Measurements from ENCODE around the gene DENND11.
A peak's percentile ranks its signal among the peaks of the same experiment; 100 is the strongest.

The DENND11 gene

DNA sequence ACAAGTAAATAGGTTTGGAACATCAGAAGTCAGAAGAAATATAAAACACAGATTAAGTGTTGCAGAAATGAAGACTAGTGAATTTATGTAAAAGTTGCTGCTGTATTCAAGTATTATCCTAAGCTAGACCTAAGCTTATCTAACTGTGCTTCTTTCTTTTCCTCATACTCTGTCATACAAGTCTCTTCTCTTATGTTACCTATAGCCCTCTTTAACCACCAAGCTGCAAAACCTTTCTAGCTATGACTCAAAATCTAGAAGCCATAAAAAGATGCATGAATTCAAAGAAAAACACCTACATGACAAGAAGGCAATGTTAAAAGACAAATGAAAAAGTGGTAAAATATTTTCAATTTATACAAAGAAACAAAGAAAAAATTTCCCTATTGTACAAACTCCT, 23.0 kb downstream of the DENND11 start:
- DNase-seq (ENCODE audit: low read depth in 2 of 2) = no peak

DNA sequence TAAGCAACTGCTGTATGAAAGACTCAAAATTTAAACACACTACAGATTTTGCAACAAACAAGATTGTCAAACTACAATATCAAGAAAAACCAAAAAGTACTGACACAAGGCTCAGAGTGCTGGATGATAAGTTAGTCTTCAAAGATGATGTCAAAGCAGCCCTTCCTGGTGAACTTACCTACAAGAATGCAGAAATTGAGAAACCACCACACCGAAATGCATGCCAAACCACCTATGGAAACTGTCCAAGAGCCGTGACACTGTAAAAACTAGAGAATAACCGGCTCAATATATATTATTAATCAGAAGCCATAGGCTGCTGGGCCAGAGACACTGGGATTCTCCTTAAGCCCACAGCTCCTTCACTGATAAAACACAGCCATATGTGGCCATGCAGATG, 25.3 kb downstream of the DENND11 start:
- DNase-seq (ENCODE audit: low read depth in 2 of 2) = no peak

DNA sequence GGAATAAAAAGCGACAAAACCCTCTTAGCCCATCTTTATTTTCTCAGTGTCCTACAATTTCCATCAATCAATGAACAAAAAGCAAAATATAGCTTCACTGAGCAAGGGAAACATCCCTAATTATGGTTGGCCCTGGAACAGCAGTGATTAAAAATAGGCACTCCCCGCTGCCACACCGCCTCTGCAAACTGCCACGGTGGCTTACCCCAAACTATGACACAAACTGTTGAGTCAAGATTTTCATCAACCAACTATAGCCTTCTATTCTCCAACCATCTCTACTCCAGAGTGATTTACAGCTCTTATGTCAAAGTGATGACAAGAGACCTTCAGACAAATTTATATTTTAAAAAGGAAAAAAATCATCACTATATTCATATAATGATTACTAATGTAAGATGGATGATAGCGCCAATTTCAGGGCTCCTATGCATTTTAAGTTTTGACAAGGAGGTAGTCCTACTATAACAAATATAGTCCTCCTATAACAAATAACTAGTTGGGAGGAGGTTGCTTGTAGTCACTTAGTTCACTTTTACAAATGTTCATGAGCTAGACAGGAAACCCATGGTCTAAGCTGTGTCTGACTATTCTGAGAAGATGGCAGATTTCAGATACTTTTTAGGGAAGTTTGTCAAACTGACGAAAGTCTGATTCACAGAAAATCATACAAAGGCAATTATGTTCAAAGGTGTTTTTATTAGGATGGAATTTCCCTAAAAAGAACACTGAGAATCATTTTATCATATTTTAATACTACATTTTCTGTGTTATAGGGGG, 26.3 kb downstream of the DENND11 start:
- DNase-seq (ENCODE audit: low read depth in 2 of 2) = no peak

DNA sequence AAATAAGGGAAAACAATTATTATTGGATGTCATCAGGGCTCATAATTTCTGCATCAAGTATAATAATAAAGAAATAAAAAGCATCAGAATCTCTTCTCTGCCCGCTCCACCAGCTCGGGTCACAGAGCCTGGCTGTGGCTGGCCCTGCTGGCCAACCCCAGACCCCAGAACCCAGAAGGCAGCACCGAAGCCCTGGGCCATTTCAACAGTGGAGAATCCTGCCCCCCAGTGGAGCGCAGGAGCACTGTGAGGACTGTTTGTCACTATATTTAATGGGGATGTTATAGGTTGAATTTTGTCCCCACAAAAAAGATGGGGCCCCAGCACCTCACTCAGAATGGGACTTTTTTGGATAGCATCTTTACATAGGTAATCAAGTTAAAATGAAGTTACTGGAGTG, 27.3 kb downstream of the DENND11 start:
- no peak for DNase-seq (ENCODE audit: low read depth in 2 of 2)

DNA sequence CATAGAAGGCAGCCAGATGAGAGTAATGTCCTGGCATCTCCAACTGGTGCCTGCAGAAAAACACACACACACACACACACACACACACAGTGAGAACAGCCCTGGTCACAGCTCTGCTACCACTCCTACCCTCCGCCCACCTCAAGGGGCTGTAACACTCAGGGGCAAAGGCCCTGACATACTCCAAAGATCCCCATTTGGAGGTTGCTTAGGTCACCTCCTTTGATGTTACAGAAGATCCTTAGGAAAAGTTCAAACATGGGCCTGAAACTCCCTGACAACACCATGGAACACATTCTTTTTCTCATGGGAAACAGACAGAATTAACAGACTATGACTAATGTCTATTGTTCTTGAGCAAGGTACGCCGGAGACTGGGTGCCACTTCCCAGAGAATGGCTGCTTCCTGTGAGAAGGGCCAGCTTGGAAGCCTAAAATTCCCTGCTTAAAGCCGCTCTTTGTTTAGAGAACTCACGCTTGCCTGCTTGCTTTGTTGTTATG, 27.7 kb downstream of the DENND11 start:
- no peak for DNase-seq (ENCODE audit: low read depth in 2 of 2)

DNA sequence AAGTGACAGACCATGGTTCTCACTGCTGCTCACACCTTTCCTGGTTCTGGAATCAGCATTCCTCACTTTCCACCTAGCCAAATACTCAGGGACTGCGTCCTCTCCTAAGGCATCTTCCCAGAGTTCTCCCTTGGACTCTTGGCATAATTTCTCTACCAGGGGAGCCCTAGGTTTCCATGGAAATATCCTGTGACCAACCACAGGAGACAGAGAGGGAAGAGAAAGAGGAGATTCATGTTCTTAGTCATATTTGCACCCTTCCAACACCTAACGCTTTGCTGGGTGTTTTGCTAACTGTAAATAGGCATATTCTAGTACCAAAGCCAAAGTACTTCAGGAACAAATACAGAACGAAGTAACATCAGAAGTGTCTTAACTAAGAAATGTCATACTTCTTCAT, 28.6 kb downstream of the DENND11 start:
- DNase-seq (ENCODE audit: low read depth in 2 of 2) = no peak

DNA sequence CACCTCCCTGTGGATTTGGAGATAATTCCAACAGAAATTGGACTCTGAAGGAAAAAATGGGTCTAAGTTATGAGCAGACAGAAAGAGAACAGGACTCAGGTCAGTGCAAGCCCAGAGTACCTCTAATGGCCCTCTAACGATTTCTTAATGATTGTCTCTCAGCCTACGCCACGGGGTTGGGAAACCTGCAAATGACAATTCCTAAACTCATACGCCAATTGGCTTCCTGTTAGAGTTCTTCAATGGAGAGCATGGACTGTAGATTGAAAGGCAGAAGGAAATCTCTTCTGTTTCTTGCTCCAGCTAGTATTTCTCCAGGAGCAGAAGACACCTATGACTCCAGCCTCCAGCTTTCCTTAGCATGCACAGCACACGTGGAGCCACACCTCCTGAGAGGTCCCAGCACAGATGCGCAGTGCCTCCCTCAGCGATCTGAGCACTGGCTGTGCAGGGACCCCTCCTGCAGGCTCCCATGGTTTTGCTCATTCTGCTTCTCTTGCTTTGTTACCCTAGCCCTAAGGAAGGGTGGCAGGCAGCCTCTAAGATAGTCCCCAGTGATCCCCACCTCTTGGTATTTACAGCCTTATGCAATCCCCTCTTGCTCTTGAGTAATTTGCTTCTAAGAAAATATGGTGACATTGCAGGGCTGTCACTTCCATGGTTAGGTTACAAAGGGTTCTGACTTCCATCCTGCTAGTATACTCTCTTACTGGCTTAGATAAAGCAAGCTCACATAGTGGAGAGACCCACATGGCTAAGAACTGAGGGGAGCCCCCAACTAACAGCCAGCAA, 30.1 kb downstream of the DENND11 start:
- DNase-seq (ENCODE audit: low read depth in 2 of 2) = no peak

DNA sequence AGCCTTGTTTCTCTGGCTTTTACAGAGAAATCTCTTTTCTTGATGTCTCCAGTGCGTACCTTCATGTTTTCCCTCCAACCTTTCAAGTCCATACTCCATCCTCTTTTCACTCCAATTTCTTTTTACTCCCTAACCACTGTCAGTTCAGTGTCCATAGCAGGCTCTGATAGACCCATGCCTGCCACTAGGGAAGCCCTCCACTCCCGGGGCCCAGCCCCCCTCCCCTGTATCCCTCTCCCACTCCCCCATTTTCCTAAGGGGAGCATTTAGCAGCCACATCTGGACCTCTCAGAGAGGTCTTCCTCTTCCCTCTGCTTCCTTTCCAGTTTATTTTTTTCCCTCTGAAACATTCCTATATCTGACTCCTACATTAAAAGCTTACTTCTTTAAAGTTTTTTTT, 33.1 kb downstream of the DENND11 start:
- DNase-seq (ENCODE audit: low read depth in 2 of 2) = no peak

DNA sequence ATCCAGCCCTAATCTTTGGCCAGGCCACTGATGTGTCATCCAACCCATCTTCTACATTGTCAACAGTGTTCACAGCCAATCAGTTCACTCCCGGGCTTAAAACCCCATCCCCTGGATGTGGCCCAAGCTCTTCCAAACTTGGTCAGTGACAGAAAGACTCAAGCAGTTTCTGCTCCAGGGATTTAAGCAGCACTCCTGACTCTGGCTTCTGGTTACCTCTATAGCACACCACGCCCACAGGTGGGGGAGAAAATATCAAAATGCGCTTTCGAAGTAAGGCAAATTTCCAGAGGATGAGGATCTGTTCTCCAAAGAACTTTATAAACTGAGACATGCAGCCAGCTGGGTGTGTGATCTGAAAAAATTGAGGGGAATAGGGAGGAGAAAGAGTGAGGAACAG, 35.9 kb downstream of the DENND11 start:
- no peak for DNase-seq (ENCODE audit: low read depth in 2 of 2)

DNA sequence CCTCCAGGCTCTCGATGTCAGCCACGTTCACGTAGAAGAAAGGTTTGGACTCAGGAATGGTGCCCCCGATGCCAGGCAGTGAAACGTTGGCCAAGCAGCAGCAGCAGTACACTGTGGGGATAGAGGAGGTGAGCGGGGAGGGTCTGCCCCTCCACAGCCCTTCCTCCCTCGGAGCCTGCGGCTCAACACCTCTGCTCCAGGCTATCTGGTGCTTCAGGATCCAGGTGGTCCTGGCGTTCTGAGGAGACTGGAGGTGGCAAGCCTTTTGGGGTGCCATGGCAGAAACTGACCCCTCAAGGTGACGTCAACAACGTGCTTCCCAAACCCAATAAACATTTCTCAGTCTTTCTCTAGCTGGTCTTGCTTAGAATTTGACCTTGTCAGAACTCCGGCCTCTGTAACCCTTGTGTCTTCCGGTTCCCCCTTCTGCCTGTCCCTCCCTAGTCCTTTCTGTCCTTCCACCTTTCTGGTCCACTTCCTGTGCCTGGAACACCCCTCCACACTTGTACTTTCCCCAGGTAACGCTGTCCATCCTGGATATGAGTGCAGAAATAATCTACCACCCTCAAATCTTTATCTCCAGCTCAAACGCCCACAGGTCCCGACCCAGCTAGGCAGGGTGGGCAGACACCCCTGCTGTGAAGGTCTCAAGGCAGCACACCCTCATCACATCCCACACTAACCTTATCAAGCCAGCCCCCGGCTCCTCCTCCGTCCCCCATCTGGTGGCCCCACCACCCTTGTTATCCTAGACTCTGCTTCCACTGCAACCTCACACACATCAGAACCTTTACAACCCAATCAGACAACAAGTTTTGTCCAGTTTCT, 36.5 kb downstream of the DENND11 start:
- no peak for DNase-seq (ENCODE audit: low read depth in 2 of 2)

DNA sequence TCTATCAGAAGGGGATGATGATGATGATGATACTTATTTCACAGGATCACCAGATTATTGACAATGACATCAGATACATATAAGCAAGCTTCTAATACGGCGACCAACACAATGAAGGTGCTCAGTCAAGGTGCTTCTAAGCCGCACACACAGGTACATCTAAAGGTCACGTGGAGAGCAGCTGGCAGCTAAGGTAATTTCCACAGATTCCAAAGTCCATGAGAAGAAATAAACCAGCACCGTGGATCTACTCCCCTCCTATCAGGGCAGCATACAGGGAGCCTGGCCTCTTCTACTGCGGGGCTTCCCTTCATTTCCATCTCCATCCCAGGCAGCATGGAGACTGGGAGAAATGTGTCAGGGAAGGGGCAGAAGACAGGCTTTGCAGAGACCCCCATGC, 37.5 kb downstream of the DENND11 start:
- DNase-seq (ENCODE audit: low read depth in 2 of 2) = no peak

DNA sequence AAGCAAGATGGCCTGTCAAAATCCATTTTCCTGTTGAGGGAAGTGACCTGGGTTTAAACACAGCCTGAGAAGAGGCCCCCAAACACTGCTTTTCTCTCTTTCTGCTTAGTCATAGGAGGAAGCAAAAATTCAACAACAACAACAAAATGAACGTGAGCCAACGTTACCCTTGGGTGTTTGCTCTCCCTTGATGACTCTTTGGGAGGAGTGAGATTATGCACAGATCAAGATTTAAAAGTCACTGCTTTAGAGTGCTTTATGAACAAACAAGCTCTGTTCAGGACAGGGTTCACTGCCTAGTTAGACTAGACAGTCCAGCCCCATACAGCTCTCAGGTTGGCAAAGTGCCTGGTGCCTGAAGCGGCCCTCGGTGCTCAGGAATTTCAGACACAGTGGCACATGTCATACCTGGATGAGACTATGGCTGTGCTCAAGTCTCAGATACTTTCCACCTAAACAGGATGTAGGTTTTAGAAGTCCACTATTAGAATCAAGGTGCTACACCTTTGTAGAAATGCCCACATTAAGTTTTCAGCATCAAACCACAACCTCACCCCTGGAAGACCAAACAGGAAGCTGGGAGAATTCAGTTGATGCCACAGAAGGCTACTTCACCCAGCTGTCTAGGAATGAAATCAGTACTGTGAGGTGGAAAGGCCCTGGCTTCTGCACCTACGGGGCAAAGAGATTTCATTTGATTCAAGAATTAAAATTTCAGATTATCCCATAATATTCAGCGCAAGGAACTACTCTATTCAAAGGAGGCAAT, 38.7 kb downstream of the DENND11 start:
- no peak for DNase-seq (ENCODE audit: low read depth in 2 of 2)

DNA sequence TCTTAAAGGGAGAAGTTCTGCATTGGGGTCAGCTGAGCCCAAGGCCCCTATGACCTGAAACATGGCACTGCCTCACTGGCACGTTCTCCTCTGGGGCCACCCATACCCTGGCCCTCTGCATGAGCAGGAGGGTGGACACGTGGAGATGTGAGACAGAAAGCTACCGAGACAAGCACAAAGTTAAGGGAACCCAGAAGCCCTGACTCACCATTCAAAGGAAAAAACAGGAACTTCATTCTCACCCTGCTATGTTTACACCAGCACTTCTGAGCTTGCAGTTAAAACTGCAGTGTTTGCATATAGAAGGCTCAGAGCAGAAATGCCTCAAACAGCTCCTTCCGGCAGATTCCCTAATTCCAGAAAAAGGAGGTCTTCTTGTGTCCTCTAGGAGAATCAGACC, 41.7 kb downstream of the DENND11 start:
- no peak for DNase-seq (ENCODE audit: low read depth in 2 of 2)

DNA sequence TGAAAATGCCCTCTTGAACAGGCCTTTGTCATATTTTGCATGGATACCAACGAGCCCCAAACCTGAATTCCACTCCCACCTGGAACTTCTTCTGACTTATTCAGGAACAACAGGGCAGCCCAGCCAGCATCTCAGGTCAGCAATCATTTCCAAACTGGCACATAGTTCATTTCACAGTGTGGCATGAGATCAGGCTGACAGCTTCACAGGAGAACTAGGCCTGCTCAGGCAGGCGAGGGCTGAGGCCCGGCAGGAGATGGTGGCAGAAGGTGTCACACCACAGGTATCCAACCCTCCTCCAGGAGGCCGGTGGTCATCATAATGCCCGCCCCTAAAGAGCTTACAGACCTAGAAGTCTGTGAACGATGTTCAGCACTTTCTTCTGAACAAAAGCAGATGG, 42.5 kb downstream of the DENND11 start:
- DNase-seq (ENCODE audit: low read depth in 2 of 2) = no peak

DNA sequence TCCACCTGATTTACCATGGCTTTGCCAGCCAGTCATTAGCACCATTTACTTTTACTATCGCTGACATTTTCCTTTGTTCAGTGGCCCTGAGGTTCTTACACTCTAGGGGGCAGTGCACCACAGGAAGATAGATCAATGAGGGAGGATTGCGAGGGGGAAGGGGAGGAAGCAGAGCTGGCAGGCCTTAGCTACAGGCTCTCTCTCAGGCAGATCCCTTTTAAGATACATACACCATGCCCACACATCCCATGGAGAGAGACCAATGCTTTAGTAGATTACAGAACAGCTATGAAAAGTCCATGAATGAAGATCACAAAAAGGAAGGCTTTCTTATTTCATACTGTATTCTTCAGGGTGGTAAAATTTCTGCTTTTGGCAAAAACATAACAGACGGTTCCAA, 47.4 kb downstream of the DENND11 start:
- peak; percentile 16 to 52 for DNase-seq (ENCODE audit: low read depth in 2 of 2)

DNA sequence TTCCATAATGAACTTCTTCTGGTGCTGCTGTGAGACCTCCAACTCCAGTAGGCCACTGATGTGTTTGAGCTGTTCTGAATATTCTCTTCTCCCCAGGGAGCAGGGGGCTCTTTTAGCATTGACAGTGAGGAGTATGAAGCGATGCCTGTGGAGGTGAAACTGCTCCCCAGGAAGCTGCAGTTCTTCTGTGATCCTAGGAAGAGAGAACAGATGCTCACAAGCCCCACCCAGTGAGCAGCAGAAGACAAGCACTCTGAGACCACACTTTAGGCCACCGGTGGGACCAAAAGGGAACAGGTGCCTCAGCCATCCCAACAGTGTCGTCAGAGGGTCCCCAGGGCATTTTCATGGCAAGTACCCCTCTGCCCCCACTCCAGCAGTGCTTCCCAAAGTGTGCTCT, 49.3 kb downstream of the DENND11 start:
- no peak for DNase-seq (ENCODE audit: low read depth in 2 of 2)
